Measurements from ENCODE around the gene RND1. TPM values are rescaled to one million over a fixed set of nuclear protein-coding genes. Genes with fewer than 3 reads are reported as not detected.
"Not testable (repeated sequence)": the region's sequence is repeated elsewhere in the genome, so short reads cannot be mapped to it uniquely, and the experiment has no call there.

RND1 gene
- total RNA-seq, 2 experiments from 2014 or later = 2.6 to 3.1 TPM

GRCh38 chr12:48857278-48857994 lies 8.2 kb downstream of the RND1 start:
- no peak overlapping the region for H3K27ac Mint-ChIP-seq
- H3K27me3 Mint-ChIP-seq = peaks cover 11% of the 10 kb centered on the region
- no peaks in the 10 kb centered on the region for H3K9me3 Mint-ChIP-seq
- no peak for DNase-seq
- peaks cover 10% of the 10 kb centered on the region for H3K4me1 Mint-ChIP-seq
- peaks cover 10% of the 10 kb centered on the region for H3K36me3 Mint-ChIP-seq
- H3K4me3 Mint-ChIP-seq = no peak overlapping the region

GRCh38 chr12:48856379-48856778 lies 9.3 kb downstream of the RND1 start:
- H3K4me3 Mint-ChIP-seq = no peak overlapping the region
- H3K27ac Mint-ChIP-seq = no peak overlapping the region
- DNase-seq = no peak

GRCh38 chr12:48854932-48855331 lies 10.7 kb downstream of the RND1 start:
- not testable (repeated sequence) for H3K4me3 Mint-ChIP-seq, H3K27ac Mint-ChIP-seq, H3K9me3 Mint-ChIP-seq, DNase-seq, H3K27me3 Mint-ChIP-seq
- peaks cover 11% of the 10 kb centered on the region for H3K36me3 Mint-ChIP-seq
- peaks cover 20% of the 10 kb centered on the region for H3K4me1 Mint-ChIP-seq

More at GRCh38 chr12:48856379-48856778, 9.3 kb downstream of the RND1 start:
- peaks cover 3% of the 10 kb centered on the region for H3K36me3 Mint-ChIP-seq
- H3K4me1 Mint-ChIP-seq = peaks cover 10% of the 10 kb centered on the region
- peaks cover under 1% of the 10 kb centered on the region for H3K27me3 Mint-ChIP-seq
- H3K9me3 Mint-ChIP-seq = no peaks in the 10 kb centered on the region

GRCh38 chr12:48854488-48854887 lies 11.2 kb downstream of the RND1 start:
- Mint-ChIP-seq H3K9me3 (no peaks in the 10 kb centered on the region), H3K4me1 (peaks cover 24% of the 10 kb centered on the region), H3K36me3 (peaks cover 15% of the 10 kb centered on the region), H3K4me3 (no peak overlapping the region), H3K27ac (no peak overlapping the region), H3K27me3 (no peaks in the 10 kb centered on the region)
- no peak for DNase-seq

GRCh38 chr12:48852734-48853688 lies 12.7 kb downstream of the RND1 start:
- H3K9me3 Mint-ChIP-seq = no peaks in the 10 kb centered on the region
- no peaks in the 10 kb centered on the region for H3K27me3 Mint-ChIP-seq
- peak overlapping the region; percentile 94 for H3K4me3 Mint-ChIP-seq
- H3K27ac Mint-ChIP-seq = peak overlapping the region; percentile 93
- H3K36me3 Mint-ChIP-seq = peaks cover 15% of the 10 kb centered on the region
- H3K4me1 Mint-ChIP-seq = peaks cover 26% of the 10 kb centered on the region
- peak; percentile 79 for DNase-seq

- Mint-ChIP-seq H3K27ac (peak within 1 kb of the TSS; percentile 93), H3K27me3 (no peaks in the 10 kb centered on the region), H3K4me3 (peak within 1 kb of the TSS; percentile 94), H3K36me3 (peaks cover 17% of the 10 kb centered on the region), H3K4me1 (peaks cover 28% of the 10 kb centered on the region), H3K9me3 (no peaks in the 10 kb centered on the region)
- DNase-seq = peak; percentile 94
Observed at GRCh38 chr12:48851883-48852733, 13.6 kb downstream of the RND1 start, which contains the start of gene DDX23. Gene DDX23 (minus strand): TSS chr12:48852163. CDS start chr12:48845782, 6,381 bp downstream.

GRCh38 chr12:48842021-48842420 lies 23.6 kb downstream of the RND1 start:
- peaks cover 28% of the 10 kb centered on the region for H3K36me3 Mint-ChIP-seq

GRCh38 chr12:48838048-48838447 lies 27.6 kb downstream of the RND1 start:
- Mint-ChIP-seq H3K27ac (no peak overlapping the region), H3K4me1 (no peaks in the 10 kb centered on the region), H3K27me3 (no peaks in the 10 kb centered on the region), H3K36me3 (peaks cover 28% of the 10 kb centered on the region), H3K4me3 (no peak overlapping the region), H3K9me3 (no peaks in the 10 kb centered on the region)
- no peak for DNase-seq

More at GRCh38 chr12:48842021-48842420, 23.6 kb downstream of the RND1 start:
- not testable (repeated sequence) for H3K27me3 Mint-ChIP-seq, DNase-seq, H3K9me3 Mint-ChIP-seq, H3K4me3 Mint-ChIP-seq, H3K27ac Mint-ChIP-seq, H3K4me1 Mint-ChIP-seq

- H3K4me3 Mint-ChIP-seq = no peak overlapping the region
- peaks cover 23% of the 10 kb centered on the region for H3K36me3 Mint-ChIP-seq
- H3K27me3 Mint-ChIP-seq = no peaks in the 10 kb centered on the region
- H3K9me3 Mint-ChIP-seq = no peaks in the 10 kb centered on the region
- no peak overlapping the region for H3K27ac Mint-ChIP-seq
- no peak for DNase-seq
- H3K4me1 Mint-ChIP-seq = no peaks in the 10 kb centered on the region
Observed at GRCh38 chr12:48832321-48833060, 33.2 kb downstream of the RND1 start.

- Mint-ChIP-seq H3K27me3 (no peaks in the 10 kb centered on the region), H3K9me3 (no peaks in the 10 kb centered on the region), H3K27ac (no peak overlapping the region), H3K4me3 (no peak overlapping the region), H3K36me3 (peaks cover 17% of the 10 kb centered on the region), H3K4me1 (no peaks in the 10 kb centered on the region)
- no peak for DNase-seq
Observed at GRCh38 chr12:48831257-48831656, 34.4 kb downstream of the RND1 start.

GRCh38 chr12:48828841-48829575 lies 36.7 kb downstream of the RND1 start:
- H3K4me3 Mint-ChIP-seq = no peak overlapping the region
- peaks cover 11% of the 10 kb centered on the region for H3K36me3 Mint-ChIP-seq
- DNase-seq = no peak
- peak overlapping the region; percentile 21 for H3K27ac Mint-ChIP-seq
- H3K27me3 Mint-ChIP-seq = no peaks in the 10 kb centered on the region
- H3K9me3 Mint-ChIP-seq = no peaks in the 10 kb centered on the region
- no peaks in the 10 kb centered on the region for H3K4me1 Mint-ChIP-seq

GRCh38 chr12:48828293-48828692 lies 37.4 kb downstream of the RND1 start:
- no peaks in the 10 kb centered on the region for H3K9me3 Mint-ChIP-seq
- DNase-seq = no peak
- H3K4me1 Mint-ChIP-seq = no peaks in the 10 kb centered on the region
- H3K27ac Mint-ChIP-seq = no peak overlapping the region
- no peak overlapping the region for H3K4me3 Mint-ChIP-seq
- H3K27me3 Mint-ChIP-seq = no peaks in the 10 kb centered on the region
- H3K36me3 Mint-ChIP-seq = peaks cover 9% of the 10 kb centered on the region

GRCh38 chr12:48827513-48828096 lies 38.1 kb downstream of the RND1 start:
- Mint-ChIP-seq H3K27ac (no peak overlapping the region), H3K4me3 (no peak overlapping the region), H3K4me1 (no peaks in the 10 kb centered on the region), H3K9me3 (no peaks in the 10 kb centered on the region), H3K36me3 (peaks cover 7% of the 10 kb centered on the region), H3K27me3 (no peaks in the 10 kb centered on the region)
- DNase-seq = no peak
